MM.1S (cell line): Measurements from ENCODE around the gene RCN2.

ENCODE experiments used
- EZH2 ChIP-seq: fragments of 300-600 bp; sonication (generic); optimal IDR thresholded peaks from 2 replicates; pipeline ENCODE3; 2017; ENCODE audit warnings: low read depth, mild to moderate bottlenecking, antibody characterized with exemption, low read length, mixed read lengths
- EZH2phosphoT487 ChIP-seq: fragments of 300-600 bp; sonication (generic); IDR thresholded peaks from 2 replicates; pipeline ENCODE4 v1.6.1; 2018; ENCODE audit warnings: antibody characterized with exemption, low read length
- TF ChIP-seq, protein P1 (sequence below): fragments of 300-600 bp; sonication (generic); IDR thresholded peaks from 2 replicates; pipeline ENCODE4 v1.5.1; 2016; ENCODE audit warnings: antibody characterized with exemption, low read length, mixed read lengths

DNA sequence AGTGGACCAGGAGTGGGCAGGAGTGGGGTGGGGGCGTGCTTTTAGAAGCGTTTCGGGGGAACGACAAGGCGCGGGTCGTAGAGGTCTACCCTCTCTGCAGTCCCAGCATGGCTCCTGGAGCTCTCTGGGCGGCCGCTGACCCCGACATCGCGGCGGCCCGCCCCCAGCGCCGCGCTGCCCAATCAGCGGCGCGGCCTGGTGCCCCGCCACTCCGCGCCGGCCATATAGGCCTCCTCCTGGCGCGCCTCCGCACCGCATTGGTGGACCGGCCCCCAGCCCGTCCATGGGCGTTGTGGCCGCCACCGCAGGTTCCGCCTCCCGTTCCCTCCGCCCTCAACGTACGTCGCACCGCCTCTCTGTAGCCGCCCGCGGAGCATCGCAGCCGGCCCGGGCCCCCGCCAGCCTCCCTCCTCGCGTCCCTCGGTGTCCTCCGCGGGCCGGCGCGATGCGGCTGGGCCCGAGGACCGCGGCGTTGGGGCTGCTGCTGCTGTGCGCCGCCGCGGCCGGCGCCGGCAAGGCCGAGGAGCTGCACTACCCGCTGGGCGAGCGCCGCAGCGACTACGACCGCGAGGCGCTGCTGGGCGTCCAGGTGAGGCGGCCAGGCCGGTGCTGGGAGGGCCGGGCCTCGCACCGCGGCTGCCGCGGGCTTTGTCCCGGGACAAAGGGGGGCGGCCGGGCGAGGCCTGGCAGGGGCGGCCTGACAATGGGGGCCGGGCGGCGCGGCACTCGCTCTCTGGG lies at the start of gene RCN2:
- TF ChIP-seq EZH2phosphoT487 (no peak), EZH2 (no peak)
- TF ChIP-seq, protein P1, sequence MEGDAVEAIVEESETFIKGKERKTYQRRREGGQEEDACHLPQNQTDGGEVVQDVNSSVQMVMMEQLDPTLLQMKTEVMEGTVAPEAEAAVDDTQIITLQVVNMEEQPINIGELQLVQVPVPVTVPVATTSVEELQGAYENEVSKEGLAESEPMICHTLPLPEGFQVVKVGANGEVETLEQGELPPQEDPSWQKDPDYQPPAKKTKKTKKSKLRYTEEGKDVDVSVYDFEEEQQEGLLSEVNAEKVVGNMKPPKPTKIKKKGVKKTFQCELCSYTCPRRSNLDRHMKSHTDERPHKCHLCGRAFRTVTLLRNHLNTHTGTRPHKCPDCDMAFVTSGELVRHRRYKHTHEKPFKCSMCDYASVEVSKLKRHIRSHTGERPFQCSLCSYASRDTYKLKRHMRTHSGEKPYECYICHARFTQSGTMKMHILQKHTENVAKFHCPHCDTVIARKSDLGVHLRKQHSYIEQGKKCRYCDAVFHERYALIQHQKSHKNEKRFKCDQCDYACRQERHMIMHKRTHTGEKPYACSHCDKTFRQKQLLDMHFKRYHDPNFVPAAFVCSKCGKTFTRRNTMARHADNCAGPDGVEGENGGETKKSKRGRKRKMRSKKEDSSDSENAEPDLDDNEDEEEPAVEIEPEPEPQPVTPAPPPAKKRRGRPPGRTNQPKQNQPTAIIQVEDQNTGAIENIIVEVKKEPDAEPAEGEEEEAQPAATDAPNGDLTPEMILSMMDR: no peak
